ENCODE measurements around the gene ANXA5. TPM values are rescaled to one million over a fixed set of nuclear protein-coding genes. Genes with fewer than 3 reads are reported as not detected.

Gene ANXA5
- total RNA-seq, 6 experiments from 2014 or later: 52.2 to 216 (median 97.8) TPM

DNA sequence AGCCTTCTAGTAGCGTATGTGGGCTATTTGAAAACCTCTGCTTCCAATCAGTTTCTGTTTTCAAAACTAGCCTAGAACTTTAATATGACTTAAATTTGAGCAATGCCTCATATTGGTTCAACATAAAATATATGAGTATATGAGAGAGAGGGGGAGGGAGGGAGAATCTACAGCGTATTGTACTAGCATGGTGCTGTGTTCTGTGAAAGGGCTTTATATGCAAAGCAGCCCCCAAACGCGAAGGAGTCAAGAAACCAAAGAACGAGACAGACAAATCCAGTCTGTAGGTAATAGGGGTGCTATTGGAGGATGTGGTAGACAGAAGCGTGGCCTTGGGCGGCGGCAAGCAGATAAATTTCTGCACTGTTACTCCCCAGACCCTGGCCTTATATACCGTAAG lies 784 bp upstream of the ANXA5 start:
- H3K4me3 ChIP-seq: peak overlapping the region; percentile 91 to 98 (median 91)
- TF ChIP-seq POLR2A (IDR thresholded peaks at IDR 0.05): no peak
- TF ChIP-seq, protein P1, sequence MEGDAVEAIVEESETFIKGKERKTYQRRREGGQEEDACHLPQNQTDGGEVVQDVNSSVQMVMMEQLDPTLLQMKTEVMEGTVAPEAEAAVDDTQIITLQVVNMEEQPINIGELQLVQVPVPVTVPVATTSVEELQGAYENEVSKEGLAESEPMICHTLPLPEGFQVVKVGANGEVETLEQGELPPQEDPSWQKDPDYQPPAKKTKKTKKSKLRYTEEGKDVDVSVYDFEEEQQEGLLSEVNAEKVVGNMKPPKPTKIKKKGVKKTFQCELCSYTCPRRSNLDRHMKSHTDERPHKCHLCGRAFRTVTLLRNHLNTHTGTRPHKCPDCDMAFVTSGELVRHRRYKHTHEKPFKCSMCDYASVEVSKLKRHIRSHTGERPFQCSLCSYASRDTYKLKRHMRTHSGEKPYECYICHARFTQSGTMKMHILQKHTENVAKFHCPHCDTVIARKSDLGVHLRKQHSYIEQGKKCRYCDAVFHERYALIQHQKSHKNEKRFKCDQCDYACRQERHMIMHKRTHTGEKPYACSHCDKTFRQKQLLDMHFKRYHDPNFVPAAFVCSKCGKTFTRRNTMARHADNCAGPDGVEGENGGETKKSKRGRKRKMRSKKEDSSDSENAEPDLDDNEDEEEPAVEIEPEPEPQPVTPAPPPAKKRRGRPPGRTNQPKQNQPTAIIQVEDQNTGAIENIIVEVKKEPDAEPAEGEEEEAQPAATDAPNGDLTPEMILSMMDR (IDR thresholded peaks at IDR 0.05): no peak
- intact Hi-C loops (cut with DNase I): no loop called here
- no peak for DNase-seq
- H3K9me3 ChIP-seq: no peaks in the 10 kb centered on the region
- peak overlapping the region; percentile 88 to 99 (median 90) for H3K27ac ChIP-seq
- ATAC-seq: no peak
- peaks cover 0 to 21% (median 0%) of the 10 kb centered on the region in 4 donors for H3K4me1 ChIP-seq
- 64% methylated on average over 9 of the region's 9 CpGs for WGBS (ENCODE audit: insufficient coverage, low coverage, low lambda C conversion rate, missing lambda C conversion rate)
- no peaks in the 10 kb centered on the region for H3K36me3 ChIP-seq
- no peaks in the 10 kb centered on the region for H3K27me3 ChIP-seq

DNA sequence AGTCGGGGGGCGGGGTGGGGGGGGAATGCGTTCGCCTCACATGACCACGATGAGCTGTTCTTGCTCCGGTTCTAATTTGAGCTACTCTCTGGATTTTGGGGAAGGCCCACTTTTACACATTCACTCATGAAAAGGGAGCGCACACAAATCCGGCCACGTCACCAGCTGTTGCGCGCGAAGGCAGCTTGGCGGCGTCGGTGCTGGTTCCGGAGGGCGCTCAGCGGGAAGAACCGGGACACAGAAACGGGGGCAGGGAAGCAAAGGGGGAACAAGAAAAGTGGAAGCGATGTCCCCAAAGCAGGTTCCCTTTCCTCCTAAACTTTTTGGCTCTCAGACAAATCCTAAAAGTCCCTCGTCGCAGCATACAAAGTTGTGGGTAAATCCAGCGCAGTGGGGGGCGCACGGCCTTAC lies 605 bp downstream of the ANXA5 start:
- intact Hi-C loops (cut with DNase I): no loop called here
- Histone ChIP-seq H3K4me1 (peaks cover 0 to 35% (median under 1%) of the 10 kb centered on the region in 4 donors), H3K9me3 (no peaks in the 10 kb centered on the region), H3K27ac (peak overlapping the region; percentile 88 to 99 (median 90)), H3K27me3 (no peaks in the 10 kb centered on the region), H3K36me3 (no peaks in the 10 kb centered on the region), H3K4me3 (peak overlapping the region; percentile 91 to 98 (median 91))
- TF ChIP-seq, protein P1 (IDR thresholded peaks at IDR 0.05): peak in 3 of 4 donors; percentile 14 to 22 (median 20)
- no peak for TF ChIP-seq POLR2A (IDR thresholded peaks at IDR 0.05)
- peak; percentile 77 to 84 (median 82) for DNase-seq
- WGBS (ENCODE audit: insufficient coverage, low coverage, low lambda C conversion rate, missing lambda C conversion rate): 1% methylated on average over 20 of the region's 26 CpGs
- ATAC-seq: peak; percentile 55 to 68 (median 62)

DNA sequence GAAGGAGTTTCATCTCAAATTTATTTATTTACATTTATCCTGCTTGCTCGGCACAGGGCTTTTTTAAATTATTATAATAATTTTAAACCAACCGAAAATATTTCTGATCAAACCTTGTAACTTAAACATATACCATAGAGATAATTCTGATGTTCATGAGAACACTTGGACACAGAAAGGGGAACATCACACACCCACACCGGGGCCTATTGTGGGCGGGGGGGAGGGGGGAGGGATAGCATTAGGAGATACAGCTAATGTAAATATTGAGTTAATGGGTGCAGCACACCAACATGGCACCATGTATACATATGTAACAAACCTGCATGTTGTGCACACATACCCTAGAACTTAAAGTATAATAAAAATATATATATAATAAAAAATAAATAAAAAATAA lies 2.9 kb downstream of the ANXA5 start:
- intact Hi-C loops (cut with DNase I): no loop called here
- 62% methylated on average over 4 of the region's 4 CpGs for WGBS (ENCODE audit: insufficient coverage, low coverage, low lambda C conversion rate, missing lambda C conversion rate)
- H3K4me1 ChIP-seq: peaks cover 0 to 56% (median 6%) of the 10 kb centered on the region in 4 donors
- H3K9me3 ChIP-seq: no peaks in the 10 kb centered on the region
- H3K27me3 ChIP-seq: no peaks in the 10 kb centered on the region
- no peaks in the 10 kb centered on the region for H3K36me3 ChIP-seq
- H3K27ac ChIP-seq: no peak overlapping the region
- TF ChIP-seq, protein P1 (IDR thresholded peaks at IDR 0.05): no peak
- no peak for TF ChIP-seq POLR2A (IDR thresholded peaks at IDR 0.05)
- no peak for ATAC-seq
- no peak for DNase-seq
- no peak overlapping the region for H3K4me3 ChIP-seq

DNA sequence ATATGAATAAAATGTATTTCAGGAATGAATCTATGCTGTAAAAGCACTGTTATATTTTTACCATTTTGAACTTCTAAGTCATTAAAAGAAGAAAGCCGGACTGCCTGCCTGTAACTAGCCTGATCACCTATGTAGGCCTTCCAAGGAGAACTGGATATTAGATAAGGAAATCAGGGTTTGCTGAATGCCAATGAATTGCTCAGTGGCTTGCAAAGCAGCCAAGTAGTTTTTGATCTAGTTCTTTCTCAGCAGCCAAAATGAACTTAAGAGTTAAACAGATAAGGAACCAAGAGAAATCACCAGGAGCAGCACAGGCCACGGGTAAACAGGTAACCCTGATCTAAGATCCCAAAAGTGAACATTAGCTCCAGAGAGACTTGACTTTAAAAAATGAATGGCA lies 3.3 kb downstream of the ANXA5 start:
- WGBS (ENCODE audit: insufficient coverage, low coverage, low lambda C conversion rate, missing lambda C conversion rate): 75% methylated on average over 2 of the region's 2 CpGs
- DNase-seq: no peak
- no peak for ATAC-seq
- Histone ChIP-seq H3K27ac (no peak overlapping the region), H3K4me3 (no peak overlapping the region), H3K27me3 (no peaks in the 10 kb centered on the region), H3K9me3 (no peaks in the 10 kb centered on the region), H3K4me1 (peaks cover 0 to 56% (median 6%) of the 10 kb centered on the region in 4 donors), H3K36me3 (no peaks in the 10 kb centered on the region)
- intact Hi-C loops (cut with DNase I): no loop called here
- TF ChIP-seq POLR2A (IDR thresholded peaks at IDR 0.05): no peak
- TF ChIP-seq, protein P1 (IDR thresholded peaks at IDR 0.05): no peak

DNA sequence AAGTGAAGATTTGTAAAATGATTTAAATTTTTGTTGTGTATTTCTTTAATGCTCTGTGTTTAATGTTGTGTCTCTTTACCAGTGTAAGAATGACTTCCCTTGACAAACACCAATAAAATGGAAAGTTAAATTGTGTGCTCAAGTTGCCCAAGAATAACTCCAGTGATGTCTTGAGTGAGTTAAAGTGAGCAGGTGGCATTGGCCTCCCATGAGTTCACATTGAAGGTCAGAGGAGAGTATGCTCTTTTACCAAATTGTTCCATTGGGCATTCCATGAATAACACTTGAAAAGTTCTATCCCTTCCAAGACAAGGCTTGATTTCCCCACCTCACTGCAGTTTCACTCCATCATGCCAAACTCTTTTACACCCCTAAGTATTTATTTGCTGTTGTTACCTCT lies 4.5 kb downstream of the ANXA5 start:
- no peak for DNase-seq
- H3K4me3 ChIP-seq: no peak overlapping the region
- no peak for TF ChIP-seq POLR2A (IDR thresholded peaks at IDR 0.05)
- TF ChIP-seq, protein P1 (IDR thresholded peaks at IDR 0.05): no peak
- ATAC-seq: no peak
- intact Hi-C loops (cut with DNase I): no loop called here
- H3K36me3 ChIP-seq: no peaks in the 10 kb centered on the region
- H3K9me3 ChIP-seq: no peaks in the 10 kb centered on the region
- H3K27ac ChIP-seq: peak overlapping the region in 1 of 3 donors; percentile 31
- H3K27me3 ChIP-seq: no peaks in the 10 kb centered on the region
- peaks cover 0 to 50% (median 6%) of the 10 kb centered on the region in 4 donors for H3K4me1 ChIP-seq

Measured in right lobe of liver (tissue), 6 donors.